Ovary (tissue), 3 donors: ENCODE measurements around the gene MYO3B.

Experiments used
- CTCF ChIP-seq, 3 donors: fragments of 450-650 bp in 2 of 3; fragments of 200-600 bp in 1 of 3; IDR thresholded peaks; one replicate each; pipeline versions ENCODE4 v1.5.1 to v1.8.0; 2016 to 2022; ENCODE audit warnings: antibody characterized with exemption in 3 of 3, mild to moderate bottlenecking in 1 of 3
- EP300 ChIP-seq: sonication (generic); formaldehyde crosslinking; IDR thresholded peaks from one replicate; pipeline ENCODE4 v1.6.1; 2017; ENCODE audit warnings: antibody characterized with exemption
- POLR2A ChIP-seq: fragments of 450-650 bp; IDR thresholded peaks from one replicate; pipeline ENCODE4 v1.6.1; 2017; ENCODE audit warnings: antibody characterized with exemption, mild to moderate bottlenecking, moderate library complexity
- donor health status: DM: no; HTN: no; CAD: no.

GRCh38 chr2:170386554-170386953 lies 208.6 kb downstream of the MYO3B start:
- no peak for TF ChIP-seq POLR2A
- no peak for TF ChIP-seq CTCF (IDR thresholded peaks at IDR 0.05)
- TF ChIP-seq EP300 = no peak
